ENCODE data around the gene UBTF. TPM values are rescaled to one million over a fixed set of nuclear protein-coding genes. Genes with fewer than 3 reads are reported as not detected.
A peak's percentile ranks its signal among the peaks of the same experiment; 100 is the strongest.

UBTF gene
- polyA plus RNA-seq, 2 of the 4 experiments (the other 2 are of a cell fraction) = 39.8 to 76.2 TPM

- TF ChIP-seq MYC (IDR thresholded peaks at IDR 0.05; ENCODE audit: borderline replicate concordance, low read length) (peak; percentile 74; the same call in 1 of the 2 replicates), CTCF (IDR thresholded peaks at IDR 0.05) (peak; percentile 67), RAD21 (conservative IDR thresholded peaks at IDR 0.05 in 1 of 2, IDR thresholded peaks at IDR 0.05 in 1 of 2) (no peak; a peak in 2 of 5 replicates), PHF8 (IDR thresholded peaks at IDR 0.05; ENCODE audit: borderline replicate concordance, low read depth) (peak; percentile 1; the same call in 1 of the 2 replicates), ATOH8 (CRISPR knock-in tag; IDR thresholded peaks at IDR 0.05; ENCODE audit: low read depth) (no peak), KDM1A (IDR thresholded peaks at IDR 0.05; ENCODE audit: low read depth) (no peak), RNF2 (IDR thresholded peaks at IDR 0.05; ENCODE audit: borderline replicate concordance, low read depth) (no peak), BHLHE40 (IDR thresholded peaks at IDR 0.05; ENCODE audit: low read depth, low read length) (no peak), NPAS2 (CRISPR knock-in tag; IDR thresholded peaks at IDR 0.05; ENCODE audit: borderline replicate concordance) (no peak), NR3C1 (IDR thresholded peaks at IDR 0.05) (no peak), FOSB (CRISPR knock-in tag; IDR thresholded peaks at IDR 0.05) (no peak), SREBF2 (IDR thresholded peaks at IDR 0.05) (no peak), HES2 (IDR thresholded peaks at IDR 0.05) (no peak), ZFP36 (IDR thresholded peaks at IDR 0.05; ENCODE audit: borderline replicate concordance, partially characterized antibody) (no peak), JUNB (IDR thresholded peaks at IDR 0.05) (no peak), POLR2A (IDR thresholded peaks at IDR 0.05; ENCODE audit: low read length) (0 out of 2 replicates have a peak, but pooled peaks have one; percentile 23), HDAC2 (IDR thresholded peaks at IDR 0.05) (no peak), ZNF302 (CRISPR knock-in tag; IDR thresholded peaks at IDR 0.05) (no peak), PBX3 (IDR thresholded peaks at IDR 0.05) (peak; percentile 34; the same call in 1 of the 2 replicates), E2F6 (IDR thresholded peaks at IDR 0.05; ENCODE audit: borderline replicate concordance, low read depth) (peak; percentile 56), CBX2 (IDR thresholded peaks at IDR 0.05; ENCODE audit: borderline replicate concordance, low read depth) (no peak), CHD2 (IDR thresholded peaks at IDR 0.05; ENCODE audit: low read length, partially characterized antibody) (no peak), ELK1 (IDR thresholded peaks at IDR 0.05; ENCODE audit: low read depth, low read length) (no peak)
Observed at GRCh38 chr17:44218344-44219107, 949 bp downstream of the UBTF start (continued).
